ENCODE results near the gene NEK6.

NEK6 gene

DNA sequence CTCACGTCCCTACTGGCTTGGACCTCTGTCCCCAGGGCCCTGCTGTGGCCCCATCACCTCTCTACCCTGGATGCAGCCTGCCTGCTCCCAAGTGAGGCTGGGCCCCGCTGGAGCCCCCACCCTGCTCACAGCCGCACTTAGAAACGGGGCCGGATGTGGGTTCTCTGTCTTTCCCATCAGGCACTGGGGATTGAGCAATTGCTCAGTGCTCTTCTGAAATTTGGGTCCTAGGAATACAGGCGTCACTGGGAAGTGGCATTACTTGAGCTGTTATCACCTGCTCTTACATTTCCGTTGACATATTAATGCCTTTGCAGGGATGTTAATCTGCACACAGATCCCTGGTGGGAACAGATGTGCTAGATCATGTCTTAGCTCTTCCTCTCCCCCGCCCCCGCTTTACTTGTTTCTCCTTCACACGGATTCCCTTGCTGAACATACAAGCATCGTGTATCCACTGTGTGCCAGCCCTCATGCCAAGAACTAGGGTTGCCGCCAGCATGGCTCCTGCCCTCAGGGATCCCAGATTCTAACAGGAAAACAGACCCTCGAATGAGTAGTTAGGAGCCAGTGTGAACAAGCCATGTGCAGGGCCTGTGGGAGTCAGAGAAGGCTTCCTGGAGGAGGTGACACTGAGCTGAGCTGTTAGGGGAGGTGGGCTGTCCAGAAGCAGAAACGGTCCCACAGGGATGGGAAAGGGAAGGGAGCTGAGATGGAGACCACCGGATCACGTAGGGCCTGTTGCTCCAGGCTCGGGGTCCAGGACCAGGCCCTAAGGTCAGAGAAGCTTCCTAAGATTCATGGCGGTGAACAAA is 65.1 kb downstream of the NEK6 start:
- Histone ChIP-seq H3K27me3 (no peaks in the 10 kb centered on the region), H3K4me2 (no peak overlapping the region), H3K9ac (no peak overlapping the region), H3K4me3 (no peak overlapping the region), H3K27ac (no peak overlapping the region), H3K36me3 (peaks cover 82% of the 10 kb centered on the region), H3K9me3 (no peaks in the 10 kb centered on the region), H3K4me1 (peaks cover 32% of the 10 kb centered on the region), H4K20me1 (peaks cover 52% of the 10 kb centered on the region)
- TF ChIP-seq Cebpa-rat (IDR thresholded peaks at IDR 0.05), result no peak

- TF ChIP-seq Cebpa-rat (IDR thresholded peaks at IDR 0.05), result no peak
- Histone ChIP-seq H3K9ac (no peak overlapping the region), H3K4me2 (no peak overlapping the region), H3K36me3 (peaks cover 82% of the 10 kb centered on the region), H3K27me3 (no peaks in the 10 kb centered on the region), H4K20me1 (peaks cover 63% of the 10 kb centered on the region), H3K9me3 (no peaks in the 10 kb centered on the region), H3K27ac (no peak overlapping the region), H3K4me3 (no peak overlapping the region), H3K4me1 (peaks cover 32% of the 10 kb centered on the region)
Measured at GRCh38 chr9:124323904-124324303, 66.2 kb downstream of the NEK6 start.

- Histone ChIP-seq H3K9ac (no peak overlapping the region), H3K4me3 (no peak overlapping the region), H3K27ac (peak overlapping the region; percentile 30; the same call in 1 of the 2 replicates), H3K27me3 (no peaks in the 10 kb centered on the region), H3K4me2 (peak overlapping the region; percentile 53), H3K4me1 (peaks cover 31% of the 10 kb centered on the region), H3K9me3 (no peaks in the 10 kb centered on the region), H4K20me1 (peaks cover 65% of the 10 kb centered on the region), H3K36me3 (peaks cover 86% of the 10 kb centered on the region)
- no peak for TF ChIP-seq Cebpa-rat (IDR thresholded peaks at IDR 0.05)
Measured at GRCh38 chr9:124325816-124326215, 68.1 kb downstream of the NEK6 start.

DNA sequence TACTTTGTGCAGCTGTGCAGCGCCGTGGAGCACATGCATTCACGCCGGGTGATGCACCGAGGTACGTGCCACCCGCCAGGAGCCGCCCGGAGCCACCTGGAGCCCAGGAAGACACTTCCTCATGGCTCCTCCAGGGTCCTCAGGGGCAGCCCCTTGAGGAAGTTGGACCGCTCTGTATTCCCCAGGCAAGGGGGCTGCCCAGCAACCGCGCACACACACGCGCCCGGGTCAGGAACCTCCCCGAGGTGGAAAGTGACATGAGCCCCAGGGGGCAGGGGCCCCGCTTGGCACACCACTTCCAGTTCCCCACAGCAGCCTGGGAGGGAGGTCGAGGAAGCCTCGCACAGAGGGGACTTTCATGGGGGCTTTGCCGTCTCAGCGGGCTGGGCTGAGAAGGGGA is 68.6 kb downstream of the NEK6 start:
- TF ChIP-seq Cebpa-rat (IDR thresholded peaks at IDR 0.05), result no peak
- H3K9me3 ChIP-seq, result no peaks in the 10 kb centered on the region
- H3K36me3 ChIP-seq, result peaks cover 84% of the 10 kb centered on the region
- H3K9ac ChIP-seq, result no peak overlapping the region
- peaks cover 31% of the 10 kb centered on the region for H3K4me1 ChIP-seq
- no peak overlapping the region for H3K4me3 ChIP-seq
- H3K27me3 ChIP-seq, result no peaks in the 10 kb centered on the region
- H3K4me2 ChIP-seq, result peak overlapping the region; percentile 53
- H4K20me1 ChIP-seq, result peaks cover 62% of the 10 kb centered on the region
- H3K27ac ChIP-seq, result no peak overlapping the region

GRCh38 chr9:124327491-124327890 is 69.7 kb downstream of the NEK6 start:
- peaks cover 67% of the 10 kb centered on the region for H4K20me1 ChIP-seq
- H3K36me3 ChIP-seq, result peaks cover 84% of the 10 kb centered on the region
- H3K27me3 ChIP-seq, result no peaks in the 10 kb centered on the region
- H3K27ac ChIP-seq, result no peak overlapping the region
- no peak overlapping the region for H3K9ac ChIP-seq
- H3K4me1 ChIP-seq, result peaks cover 31% of the 10 kb centered on the region
- no peaks in the 10 kb centered on the region for H3K9me3 ChIP-seq
- no peak overlapping the region for H3K4me2 ChIP-seq
- H3K4me3 ChIP-seq, result no peak overlapping the region
- no peak for TF ChIP-seq Cebpa-rat (IDR thresholded peaks at IDR 0.05)

DNA sequence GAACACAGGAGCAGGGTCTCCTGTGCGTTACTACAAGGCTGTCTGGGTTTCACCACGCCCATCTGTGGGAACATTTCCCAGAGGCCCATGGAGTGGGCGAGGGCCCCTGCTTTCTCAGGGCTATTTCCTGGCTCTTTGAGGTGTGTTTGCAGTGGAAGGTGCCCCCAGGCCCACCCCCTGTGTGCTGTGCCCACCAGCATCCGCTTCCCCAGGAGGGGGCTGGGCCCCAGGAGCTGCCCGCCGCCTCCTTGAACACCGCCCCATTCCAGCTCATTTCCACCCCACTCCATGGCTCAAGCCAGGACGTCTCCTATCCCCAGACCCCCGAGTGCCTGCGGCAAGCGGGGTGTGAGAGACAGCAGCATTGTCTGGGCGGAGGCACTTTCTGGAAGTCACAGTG is 70.5 kb downstream of the NEK6 start:
- peaks cover 67% of the 10 kb centered on the region for H4K20me1 ChIP-seq
- H3K27ac ChIP-seq, result no peak overlapping the region
- H3K4me3 ChIP-seq, result no peak overlapping the region
- no peak for TF ChIP-seq Cebpa-rat (IDR thresholded peaks at IDR 0.05)
- H3K4me1 ChIP-seq, result peaks cover 31% of the 10 kb centered on the region
- H3K4me2 ChIP-seq, result no peak overlapping the region
- H3K27me3 ChIP-seq, result no peaks in the 10 kb centered on the region
- no peak overlapping the region for H3K9ac ChIP-seq
- no peaks in the 10 kb centered on the region for H3K9me3 ChIP-seq
- peaks cover 84% of the 10 kb centered on the region for H3K36me3 ChIP-seq

DNA sequence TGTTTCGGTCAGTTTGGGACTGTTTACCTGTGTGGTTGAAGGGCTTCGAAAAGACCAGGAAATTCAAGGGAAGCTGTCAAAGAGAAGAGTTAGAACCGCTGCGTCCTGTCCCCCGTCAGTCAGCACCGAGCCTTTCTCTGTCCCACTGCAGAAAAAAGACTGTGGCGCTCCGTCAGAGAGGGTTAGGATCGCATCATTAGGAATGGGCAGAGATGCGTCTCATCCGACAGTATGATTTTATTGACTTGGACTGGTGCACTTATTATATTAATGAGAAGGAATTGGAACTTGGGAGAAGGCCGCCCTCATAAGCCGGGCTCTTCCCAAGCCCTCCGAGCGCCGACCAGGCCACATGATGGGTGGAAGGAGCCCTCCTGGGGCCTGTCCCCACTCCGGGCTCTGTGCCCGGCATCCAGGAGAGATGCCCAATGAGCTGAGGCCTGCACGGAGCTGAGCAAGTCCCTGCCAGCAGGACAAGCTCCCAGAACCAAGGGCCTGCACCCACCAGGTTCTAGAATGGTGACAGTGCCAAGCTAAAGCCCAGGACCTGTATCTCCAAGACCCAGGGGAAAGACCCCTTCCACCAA is 71.5 kb downstream of the NEK6 start:
- Histone ChIP-seq H3K36me3 (peaks cover 84% of the 10 kb centered on the region), H3K4me2 (no peak overlapping the region), H3K4me3 (no peak overlapping the region), H4K20me1 (peaks cover 69% of the 10 kb centered on the region), H3K27me3 (no peaks in the 10 kb centered on the region), H3K9ac (no peak overlapping the region), H3K27ac (no peak overlapping the region), H3K4me1 (peaks cover 31% of the 10 kb centered on the region), H3K9me3 (no peaks in the 10 kb centered on the region)
- TF ChIP-seq Cebpa-rat (IDR thresholded peaks at IDR 0.05), result no peak

GRCh38 chr9:124330011-124330697 is 72.4 kb downstream of the NEK6 start:
- no peak for TF ChIP-seq Cebpa-rat (IDR thresholded peaks at IDR 0.05)

GRCh38 chr9:124331580-124331979 is 73.8 kb downstream of the NEK6 start:
- Histone ChIP-seq H3K27ac (no peak overlapping the region), H3K27me3 (no peaks in the 10 kb centered on the region), H3K9me3 (no peaks in the 10 kb centered on the region), H3K4me1 (peaks cover 15% of the 10 kb centered on the region), H4K20me1 (peaks cover 67% of the 10 kb centered on the region), H3K9ac (no peak overlapping the region), H3K4me2 (no peak overlapping the region), H3K36me3 (peaks cover 99% of the 10 kb centered on the region), H3K4me3 (no peak overlapping the region)
- no peak for TF ChIP-seq Cebpa-rat (IDR thresholded peaks at IDR 0.05)

More at GRCh38 chr9:124330011-124330697, 72.4 kb downstream of the NEK6 start:
- H3K27me3 ChIP-seq, result no peaks in the 10 kb centered on the region
- peaks cover 76% of the 10 kb centered on the region for H4K20me1 ChIP-seq
- peaks cover 30% of the 10 kb centered on the region for H3K4me1 ChIP-seq
- peaks cover 88% of the 10 kb centered on the region for H3K36me3 ChIP-seq
- no peak overlapping the region for H3K4me3 ChIP-seq
- no peak overlapping the region for H3K27ac ChIP-seq
- no peaks in the 10 kb centered on the region for H3K9me3 ChIP-seq
- no peak overlapping the region for H3K4me2 ChIP-seq
- no peak overlapping the region for H3K9ac ChIP-seq
